GM19438 (cell line): ENCODE results near the gene SLC29A3.
"Not testable (repeated sequence)": the region's sequence is repeated elsewhere in the genome, so short reads cannot be mapped to it uniquely, and the experiment has no call there.

Experiments
- ATAC-seq: cut with Tn5 transposase; IDR thresholded peaks from one replicate; pipeline ENCODE4 v1.9.1; 2021; ENCODE audit warnings: low read depth; ENCODE audit not compliant: unreplicated experiment

SLC29A3 gene

GRCh38 chr10:71344154-71344925 lies 25.3 kb downstream of the SLC29A3 start:
- ATAC-seq, result no peak

- ATAC-seq, result no peak
Observed at GRCh38 chr10:71344993-71345480, 26.0 kb downstream of the SLC29A3 start.

- ATAC-seq, result no peak
Observed at GRCh38 chr10:71345694-71346093, 26.6 kb downstream of the SLC29A3 start.

GRCh38 chr10:71346731-71347130 lies 27.7 kb downstream of the SLC29A3 start:
- ATAC-seq, result no peak

- ATAC-seq, result no peak
Observed at GRCh38 chr10:71347587-71348395, 28.7 kb downstream of the SLC29A3 start.

- no peak for ATAC-seq
Observed at GRCh38 chr10:71348850-71349249, 29.8 kb downstream of the SLC29A3 start.

GRCh38 chr10:71349406-71349805 lies 30.3 kb downstream of the SLC29A3 start:
- ATAC-seq, result no peak

- no peak for ATAC-seq
Observed at GRCh38 chr10:71351087-71351486, 32.0 kb downstream of the SLC29A3 start.

- no peak for ATAC-seq
Observed at GRCh38 chr10:71351628-71352319, 32.7 kb downstream of the SLC29A3 start.

- no peak for ATAC-seq
Observed at GRCh38 chr10:71353639-71354038, 34.6 kb downstream of the SLC29A3 start.

GRCh38 chr10:71354776-71355175 lies 35.7 kb downstream of the SLC29A3 start:
- no peak for ATAC-seq

GRCh38 chr10:71355886-71356285 lies 36.8 kb downstream of the SLC29A3 start:
- ATAC-seq, result no peak

- ATAC-seq, result no peak
Observed at GRCh38 chr10:71357792-71358265, 38.8 kb downstream of the SLC29A3 start.

GRCh38 chr10:71358277-71358676 lies 39.2 kb downstream of the SLC29A3 start:
- no peak for ATAC-seq

GRCh38 chr10:71358906-71359305 lies 39.8 kb downstream of the SLC29A3 start:
- not testable (repeated sequence) for ATAC-seq

- no peak for ATAC-seq
Observed at GRCh38 chr10:71359364-71360046, 40.4 kb downstream of the SLC29A3 start.

- ATAC-seq, result no peak
Observed at GRCh38 chr10:71360735-71361134, 41.7 kb downstream of the SLC29A3 start.

GRCh38 chr10:71361581-71361980 lies 42.5 kb downstream of the SLC29A3 start:
- ATAC-seq, result no peak

GRCh38 chr10:71362141-71362540 lies 43.1 kb downstream of the SLC29A3 start:
- no peak for ATAC-seq

- ATAC-seq, result no peak
Observed at GRCh38 chr10:71363936-71364335, 44.9 kb downstream of the SLC29A3 start.
